Measurements from ENCODE around the gene GASK1A.
"Not testable (repeated sequence)": the region's sequence is repeated elsewhere in the genome, so short reads cannot be mapped to it uniquely, and the experiment has no call there.

DNA sequence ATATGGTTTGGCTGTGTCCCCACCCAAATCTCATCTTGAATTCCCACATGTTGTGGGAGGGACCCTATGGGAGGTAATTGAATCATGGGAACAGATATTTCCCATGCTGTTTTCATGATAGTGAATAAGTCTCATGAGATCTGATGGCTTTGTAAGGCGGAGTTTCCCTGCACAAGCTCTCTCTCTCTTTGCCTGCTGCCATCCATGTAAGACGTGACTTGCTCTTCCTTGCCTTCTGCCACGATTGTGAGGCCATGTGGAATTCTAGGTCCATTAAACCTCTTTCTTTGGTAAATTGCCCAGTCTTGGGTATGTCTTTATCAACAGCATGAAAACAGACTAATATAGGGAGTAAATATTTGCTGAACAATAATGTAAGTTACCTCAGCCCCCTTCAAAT, 4.2 kb upstream of the GASK1A start:
- not testable (repeated sequence) for TF ChIP-seq POLR2AphosphoS5, POLR2A, EP300 (IDR thresholded peaks at IDR 0.05)
- TF ChIP-seq, protein P1, sequence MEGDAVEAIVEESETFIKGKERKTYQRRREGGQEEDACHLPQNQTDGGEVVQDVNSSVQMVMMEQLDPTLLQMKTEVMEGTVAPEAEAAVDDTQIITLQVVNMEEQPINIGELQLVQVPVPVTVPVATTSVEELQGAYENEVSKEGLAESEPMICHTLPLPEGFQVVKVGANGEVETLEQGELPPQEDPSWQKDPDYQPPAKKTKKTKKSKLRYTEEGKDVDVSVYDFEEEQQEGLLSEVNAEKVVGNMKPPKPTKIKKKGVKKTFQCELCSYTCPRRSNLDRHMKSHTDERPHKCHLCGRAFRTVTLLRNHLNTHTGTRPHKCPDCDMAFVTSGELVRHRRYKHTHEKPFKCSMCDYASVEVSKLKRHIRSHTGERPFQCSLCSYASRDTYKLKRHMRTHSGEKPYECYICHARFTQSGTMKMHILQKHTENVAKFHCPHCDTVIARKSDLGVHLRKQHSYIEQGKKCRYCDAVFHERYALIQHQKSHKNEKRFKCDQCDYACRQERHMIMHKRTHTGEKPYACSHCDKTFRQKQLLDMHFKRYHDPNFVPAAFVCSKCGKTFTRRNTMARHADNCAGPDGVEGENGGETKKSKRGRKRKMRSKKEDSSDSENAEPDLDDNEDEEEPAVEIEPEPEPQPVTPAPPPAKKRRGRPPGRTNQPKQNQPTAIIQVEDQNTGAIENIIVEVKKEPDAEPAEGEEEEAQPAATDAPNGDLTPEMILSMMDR (IDR thresholded peaks at IDR 0.05): not testable (repeated sequence)

Measured in sigmoid colon (tissue), 4 donors.